ENCODE results near the gene SMYD3.

The SMYD3 gene

GRCh38 chr1:245752561-245752960 lies 754.5 kb downstream of the SMYD3 start:
- Histone ChIP-seq H3K4me3 (ENCODE audit: control insufficient read depth in 1 of 7, extremely low read depth in 1 of 7, insufficient read depth in 4 of 7, low read depth in 2 of 7, low read length in 6 of 7) (no peak overlapping the region), H3K27me3 (replicated peaks in 2 of 5; ENCODE audit: control insufficient read depth in 4 of 5, insufficient read depth in 5 of 5, low read length in 4 of 5) (no peaks in the 10 kb centered on the region), H3K27ac (ENCODE audit: insufficient read depth in 1 of 2, low read depth in 1 of 2, low read length in 2 of 2, poor library complexity in 1 of 2, severe bottlenecking in 2 of 2) (no peak overlapping the region), H3K4me1 (ENCODE audit: control extremely low read depth in 1 of 4, control insufficient read depth in 4 of 4, insufficient read depth in 4 of 4, low read length in 3 of 4) (peaks cover 0 to 3% (median 0%) of the 10 kb centered on the region in 4 experiments), H3K36me3 (ENCODE audit: control insufficient read depth in 4 of 4, insufficient read depth in 4 of 4, low read length in 3 of 4) (peaks cover 0 to 6% (median 3%) of the 10 kb centered on the region in 4 experiments), H3K9me3 (ENCODE audit: control extremely low read depth in 1 of 5, control insufficient read depth in 4 of 5, insufficient read depth in 2 of 5, low read depth in 1 of 5, low read length in 4 of 5) (peaks cover 0 to 9% (median 4%) of the 10 kb centered on the region in 5 experiments)
- no peak for DNase-seq
- CTCF ChIA-PET, result no interaction called here
- WGBS (ENCODE audit: insufficient coverage), result 100% methylated on average over 2 of the region's 3 CpGs
- POLR2A ChIA-PET, result no interaction called here

GRCh38 chr1:245751726-245752470 lies 755.2 kb downstream of the SMYD3 start:
- no peak for DNase-seq
- WGBS (ENCODE audit: insufficient coverage), result 94% methylated on average over 12 of the region's 12 CpGs
- H3K9me3 ChIP-seq (ENCODE audit: control extremely low read depth in 1 of 5, control insufficient read depth in 4 of 5, insufficient read depth in 2 of 5, low read depth in 1 of 5, low read length in 4 of 5), result peaks cover 0 to 6% (median 4%) of the 10 kb centered on the region in 5 experiments
- ChIA-PET CTCF (no interaction called here), POLR2A (no interaction called here)
- no peaks in the 10 kb centered on the region for H3K27me3 ChIP-seq (replicated peaks in 2 of 5; ENCODE audit: control insufficient read depth in 4 of 5, insufficient read depth in 5 of 5, low read length in 4 of 5)
- H3K4me3 ChIP-seq (ENCODE audit: control insufficient read depth in 1 of 7, extremely low read depth in 1 of 7, insufficient read depth in 4 of 7, low read depth in 2 of 7, low read length in 6 of 7), result no peak overlapping the region
- H3K36me3 ChIP-seq (ENCODE audit: control insufficient read depth in 4 of 4, insufficient read depth in 4 of 4, low read length in 3 of 4), result peaks cover 0 to 6% (median 3%) of the 10 kb centered on the region in 4 experiments
- H3K4me1 ChIP-seq (ENCODE audit: control extremely low read depth in 1 of 4, control insufficient read depth in 4 of 4, insufficient read depth in 4 of 4, low read length in 3 of 4), result peaks cover 0 to 3% (median 0%) of the 10 kb centered on the region in 4 experiments
- H3K27ac ChIP-seq (ENCODE audit: insufficient read depth in 1 of 2, low read depth in 1 of 2, low read length in 2 of 2, poor library complexity in 1 of 2, severe bottlenecking in 2 of 2), result no peak overlapping the region

GRCh38 chr1:245751116-245751515 lies 756.0 kb downstream of the SMYD3 start:
- Histone ChIP-seq H3K27ac (ENCODE audit: insufficient read depth in 1 of 2, low read depth in 1 of 2, low read length in 2 of 2, poor library complexity in 1 of 2, severe bottlenecking in 2 of 2) (no peak overlapping the region), H3K4me1 (ENCODE audit: control extremely low read depth in 1 of 4, control insufficient read depth in 4 of 4, insufficient read depth in 4 of 4, low read length in 3 of 4) (peaks cover 0 to 3% (median 0%) of the 10 kb centered on the region in 4 experiments), H3K27me3 (replicated peaks in 2 of 5; ENCODE audit: control insufficient read depth in 4 of 5, insufficient read depth in 5 of 5, low read length in 4 of 5) (no peaks in the 10 kb centered on the region), H3K9me3 (ENCODE audit: control extremely low read depth in 1 of 5, control insufficient read depth in 4 of 5, insufficient read depth in 2 of 5, low read depth in 1 of 5, low read length in 4 of 5) (peaks cover 0 to 6% (median 2%) of the 10 kb centered on the region in 5 experiments), H3K36me3 (ENCODE audit: control insufficient read depth in 4 of 4, insufficient read depth in 4 of 4, low read length in 3 of 4) (peaks cover 0 to 6% (median 3%) of the 10 kb centered on the region in 4 experiments), H3K4me3 (ENCODE audit: control insufficient read depth in 1 of 7, extremely low read depth in 1 of 7, insufficient read depth in 4 of 7, low read depth in 2 of 7, low read length in 6 of 7) (no peak overlapping the region)
- 95% methylated on average over 4 of the region's 4 CpGs for WGBS (ENCODE audit: insufficient coverage)
- no peak for DNase-seq
- ChIA-PET POLR2A (no interaction called here), CTCF (no interaction called here)

GRCh38 chr1:245750261-245750660 lies 756.8 kb downstream of the SMYD3 start:
- ChIA-PET POLR2A (no interaction called here), CTCF (interaction anchor here (0.5 kb wide), 1 partner anchor 148 kb away, joined by 5 read pairs; no protein-coding TSS in a partner anchor)
- Histone ChIP-seq H3K27ac (ENCODE audit: insufficient read depth in 1 of 2, low read depth in 1 of 2, low read length in 2 of 2, poor library complexity in 1 of 2, severe bottlenecking in 2 of 2) (no peak overlapping the region), H3K36me3 (ENCODE audit: control insufficient read depth in 4 of 4, insufficient read depth in 4 of 4, low read length in 3 of 4) (peaks cover 0 to 6% (median 3%) of the 10 kb centered on the region in 4 experiments), H3K27me3 (replicated peaks in 2 of 5; ENCODE audit: control insufficient read depth in 4 of 5, insufficient read depth in 5 of 5, low read length in 4 of 5) (no peaks in the 10 kb centered on the region), H3K4me3 (ENCODE audit: control insufficient read depth in 1 of 7, extremely low read depth in 1 of 7, insufficient read depth in 4 of 7, low read depth in 2 of 7, low read length in 6 of 7) (no peak overlapping the region), H3K4me1 (ENCODE audit: control extremely low read depth in 1 of 4, control insufficient read depth in 4 of 4, insufficient read depth in 4 of 4, low read length in 3 of 4) (peaks cover 0 to 3% (median 0%) of the 10 kb centered on the region in 4 experiments), H3K9me3 (ENCODE audit: control extremely low read depth in 1 of 5, control insufficient read depth in 4 of 5, insufficient read depth in 2 of 5, low read depth in 1 of 5, low read length in 4 of 5) (peaks cover 0 to 3% (median 0%) of the 10 kb centered on the region in 5 experiments)
- no peak for DNase-seq
- WGBS (ENCODE audit: insufficient coverage), result 89% methylated on average over 1 of the region's 3 CpGs

- CTCF ChIA-PET, result no interaction called here
- Histone ChIP-seq H3K36me3 (ENCODE audit: control insufficient read depth in 4 of 4, insufficient read depth in 4 of 4, low read length in 3 of 4) (peaks cover 0 to 6% (median 3%) of the 10 kb centered on the region in 4 experiments), H3K27ac (ENCODE audit: insufficient read depth in 1 of 2, low read depth in 1 of 2, low read length in 2 of 2, poor library complexity in 1 of 2, severe bottlenecking in 2 of 2) (no peak overlapping the region), H3K4me1 (ENCODE audit: control extremely low read depth in 1 of 4, control insufficient read depth in 4 of 4, insufficient read depth in 4 of 4, low read length in 3 of 4) (no peaks in the 10 kb centered on the region), H3K4me3 (ENCODE audit: control insufficient read depth in 1 of 7, extremely low read depth in 1 of 7, insufficient read depth in 4 of 7, low read depth in 2 of 7, low read length in 6 of 7) (no peak overlapping the region), H3K9me3 (ENCODE audit: control extremely low read depth in 1 of 5, control insufficient read depth in 4 of 5, insufficient read depth in 2 of 5, low read depth in 1 of 5, low read length in 4 of 5) (peaks cover 0 to 2% (median 0%) of the 10 kb centered on the region in 5 experiments), H3K27me3 (replicated peaks in 2 of 5; ENCODE audit: control insufficient read depth in 4 of 5, insufficient read depth in 5 of 5, low read length in 4 of 5) (no peaks in the 10 kb centered on the region)
- no peak for DNase-seq
- POLR2A ChIA-PET, result no interaction called here
- 100% methylated on average over 2 of the region's 3 CpGs for WGBS (ENCODE audit: insufficient coverage)
Measured at GRCh38 chr1:245749053-245749452, 758.0 kb downstream of the SMYD3 start.

- Histone ChIP-seq H3K9me3 (ENCODE audit: control extremely low read depth in 1 of 5, control insufficient read depth in 4 of 5, insufficient read depth in 2 of 5, low read depth in 1 of 5, low read length in 4 of 5) (peaks cover 0 to 2% (median 0%) of the 10 kb centered on the region in 5 experiments), H3K27ac (ENCODE audit: insufficient read depth in 1 of 2, low read depth in 1 of 2, low read length in 2 of 2, poor library complexity in 1 of 2, severe bottlenecking in 2 of 2) (no peak overlapping the region), H3K27me3 (replicated peaks in 2 of 5; ENCODE audit: control insufficient read depth in 4 of 5, insufficient read depth in 5 of 5, low read length in 4 of 5) (no peaks in the 10 kb centered on the region), H3K4me1 (ENCODE audit: control extremely low read depth in 1 of 4, control insufficient read depth in 4 of 4, insufficient read depth in 4 of 4, low read length in 3 of 4) (no peaks in the 10 kb centered on the region), H3K36me3 (ENCODE audit: control insufficient read depth in 4 of 4, insufficient read depth in 4 of 4, low read length in 3 of 4) (peaks cover 0 to 6% (median 3%) of the 10 kb centered on the region in 4 experiments), H3K4me3 (ENCODE audit: control insufficient read depth in 1 of 7, extremely low read depth in 1 of 7, insufficient read depth in 4 of 7, low read depth in 2 of 7, low read length in 6 of 7) (no peak overlapping the region)
- WGBS (ENCODE audit: insufficient coverage), result no CpG with 5 or more reads among the region's 3 CpGs
- DNase-seq, result no peak
- ChIA-PET CTCF (no interaction called here), POLR2A (no interaction called here)
Measured at GRCh38 chr1:245748646-245749045, 758.4 kb downstream of the SMYD3 start.

GRCh38 chr1:245748240-245748639 lies 758.8 kb downstream of the SMYD3 start:
- H3K4me1 ChIP-seq (ENCODE audit: control extremely low read depth in 1 of 4, control insufficient read depth in 4 of 4, insufficient read depth in 4 of 4, low read length in 3 of 4), result no peaks in the 10 kb centered on the region
- peaks cover 0 to 2% (median 0%) of the 10 kb centered on the region in 5 experiments for H3K9me3 ChIP-seq (ENCODE audit: control extremely low read depth in 1 of 5, control insufficient read depth in 4 of 5, insufficient read depth in 2 of 5, low read depth in 1 of 5, low read length in 4 of 5)
- no peak overlapping the region for H3K4me3 ChIP-seq (ENCODE audit: control insufficient read depth in 1 of 7, extremely low read depth in 1 of 7, insufficient read depth in 4 of 7, low read depth in 2 of 7, low read length in 6 of 7)
- DNase-seq, result no peak
- 96% methylated on average over 10 of the region's 10 CpGs for WGBS (ENCODE audit: insufficient coverage)
- no peak overlapping the region for H3K27ac ChIP-seq (ENCODE audit: insufficient read depth in 1 of 2, low read depth in 1 of 2, low read length in 2 of 2, poor library complexity in 1 of 2, severe bottlenecking in 2 of 2)
- H3K27me3 ChIP-seq (replicated peaks in 2 of 5; ENCODE audit: control insufficient read depth in 4 of 5, insufficient read depth in 5 of 5, low read length in 4 of 5), result no peaks in the 10 kb centered on the region
- CTCF ChIA-PET, result no interaction called here
- POLR2A ChIA-PET, result no interaction called here
- H3K36me3 ChIP-seq (ENCODE audit: control insufficient read depth in 4 of 4, insufficient read depth in 4 of 4, low read length in 3 of 4), result peaks cover 0 to 6% (median 3%) of the 10 kb centered on the region in 4 experiments

Measured in common myeloid progenitor, CD34-positive (primary cell).